Fibroblast of lung (primary cell): ENCODE measurements around the gene RABEPK. TPM values are rescaled to one million over a fixed set of nuclear protein-coding genes. Genes with fewer than 3 reads are reported as not detected.

Experiments used
- DNase-seq, 2 donors: peaks; one replicate each; pipeline versions ENCODE4 v3.0.0 to v3.0.0-alpha.2; 2010; ENCODE audit warnings: low read depth in 2 of 2
- H2AFZ ChIP-seq: 2 replicates; pipeline ENCODE4 v1.5.1; 2012; ENCODE audit warnings: low read length, control low read depth, inconsistent platforms
- H3K27ac ChIP-seq: 2 replicates; pipeline ENCODE4 v1.5.1; 2011; ENCODE audit warnings: low read length, control low read depth; ENCODE audit not compliant: insufficient read depth
- H3K27me3 ChIP-seq: 2 replicates; pipeline ENCODE4 v1.5.1; 2011; ENCODE audit warnings: mild to moderate bottlenecking, low read length; ENCODE audit not compliant: control insufficient read depth, insufficient read depth
- H3K36me3 ChIP-seq: 2 replicates; pipeline ENCODE4 v1.5.1; 2011; ENCODE audit warnings: low read length; ENCODE audit not compliant: control insufficient read depth, insufficient read depth
- H3K4me1 ChIP-seq: 2 replicates; pipeline ENCODE4 v1.5.1; 2011; ENCODE audit warnings: low read length; ENCODE audit not compliant: control insufficient read depth, insufficient read depth; ENCODE audit errors: extremely low read depth
- H3K4me2 ChIP-seq: 2 replicates; pipeline ENCODE4 v1.5.1; 2011; ENCODE audit warnings: low read length, control low read depth; ENCODE audit not compliant: insufficient read depth; ENCODE audit errors: extremely low read depth
- H3K4me3 ChIP-seq, 4 experiments: fragments of 200-600 bp in 1 of 4; sonication (generic) in 1 of 4; replicated peaks in 1 of 4; 2 replicates each; pipeline ENCODE4 v1.5.1; 2011 to 2016; ENCODE audit warnings: low read length in 4 of 4, low read depth in 3 of 4, mild to moderate bottlenecking in 3 of 4, control low read depth in 2 of 4, inconsistent platforms in 1 of 4, mixed read lengths in 1 of 4; ENCODE audit not compliant: insufficient read depth in 1 of 4; ENCODE audit errors: control extremely low read depth in 1 of 4
- H3K79me2 ChIP-seq: 2 replicates; pipeline ENCODE4 v1.5.1; 2012; ENCODE audit warnings: mild to moderate bottlenecking, low read length, inconsistent platforms; ENCODE audit not compliant: control insufficient read depth, insufficient read depth
- H3K9ac ChIP-seq: 2 replicates; pipeline ENCODE4 v1.5.1; 2011; ENCODE audit warnings: mild to moderate bottlenecking, low read length, control low read depth; ENCODE audit not compliant: insufficient read depth
- H3K9me3 ChIP-seq: 2 replicates; pipeline ENCODE4 v1.5.1; 2012; ENCODE audit warnings: low read depth, low read length; ENCODE audit not compliant: control insufficient read depth, insufficient read depth
- H4K20me1 ChIP-seq: 2 replicates; pipeline ENCODE4 v1.5.1; 2011; ENCODE audit warnings: low read length; ENCODE audit not compliant: control insufficient read depth, insufficient read depth; ENCODE audit errors: extremely low read depth
- CTCF ChIP-seq, 2 donors: IDR thresholded peaks in 1 of 2; conservative IDR thresholded peaks in 1 of 2; 1 replicate in 1 of 2; 2 replicates in 1 of 2; pipeline ENCODE4 v1.5.1; 2011 to 2012; ENCODE audit warnings: low read length in 2 of 2, control low read depth in 1 of 2, inconsistent platforms in 1 of 2, low read depth in 1 of 2, mild to moderate bottlenecking in 1 of 2
- EZH2 ChIP-seq: IDR thresholded peaks from 2 replicates; pipeline ENCODE4 v1.5.1; 2012; ENCODE audit warnings: low read length, control low read depth, mild to moderate bottlenecking; ENCODE audit errors: missing control alignments
- polyA plus RNA-seq, 2 donors: library from polyadenylated mRNA; depleted of rRNA in 1 of 2; stranded (reverse) in 1 of 2; unstranded in 1 of 2; fragments of >200 nt; gene quantifications; 2 replicates each; pipeline ENCODE4 v1.2.1, GENCODE V29; 2011 to 2012; ENCODE audit warnings: missing spikeins in 1 of 2
- total RNA-seq: library from RNA; depleted of rRNA; stranded (reverse); fragments of >200 nt; gene quantifications from 2 replicates; pipeline ENCODE4 v1.2.1, GENCODE V29; 2014

RABEPK gene
- total and polyA plus RNA-seq, 2 donors (not counting 1 experiment from before 2014, with no cell fraction given), result 29.8 to 37.3 TPM

GRCh38 chr9:125239631-125240597 is 39.6 kb downstream of the RABEPK start:
- H3K4me2 ChIP-seq, result peak overlapping the region; percentile 96
- peaks cover 13% of the 10 kb centered on the region for H3K4me1 ChIP-seq
- no peak for DNase-seq
- H3K9ac ChIP-seq, result peak overlapping the region; percentile 99
- peaks cover 26% of the 10 kb centered on the region for H3K36me3 ChIP-seq
- no peaks in the 10 kb centered on the region for H3K9me3 ChIP-seq
- H3K27ac ChIP-seq, result peak overlapping the region; percentile 98
- TF ChIP-seq EZH2 (no peak), CTCF (conservative IDR thresholded peaks at IDR 0.05 in 1 of 2, IDR thresholded peaks at IDR 0.05 in 1 of 2; ENCODE audit: low read depth in 1 of 2, low read length in 2 of 2) (no peak)
- no peak overlapping the region for H2AFZ ChIP-seq
- no peaks in the 10 kb centered on the region for H3K27me3 ChIP-seq
- peaks cover 14% of the 10 kb centered on the region for H4K20me1 ChIP-seq
- peaks cover 61% of the 10 kb centered on the region for H3K79me2 ChIP-seq
- H3K4me3 ChIP-seq, result peak overlapping the region; percentile 95 to 99 (median 98)

GRCh38 chr9:125240649-125240999 is 40.3 kb downstream of the RABEPK start:
- H3K27ac ChIP-seq, result peak overlapping the region; percentile 98
- no peaks in the 10 kb centered on the region for H3K27me3 ChIP-seq
- peaks cover 22% of the 10 kb centered on the region for H3K36me3 ChIP-seq
- H3K9ac ChIP-seq, result peak overlapping the region; percentile 99
- peak overlapping the region; percentile 96 for H3K4me2 ChIP-seq
- H3K4me3 ChIP-seq, result peak overlapping the region; percentile 95 to 99 (median 98)
- peaks cover 9% of the 10 kb centered on the region for H3K4me1 ChIP-seq
- H3K79me2 ChIP-seq, result peaks cover 55% of the 10 kb centered on the region
- TF ChIP-seq CTCF (conservative IDR thresholded peaks at IDR 0.05 in 1 of 2, IDR thresholded peaks at IDR 0.05 in 1 of 2; ENCODE audit: low read depth in 1 of 2, low read length in 2 of 2) (no peak), EZH2 (no peak)
- no peaks in the 10 kb centered on the region for H3K9me3 ChIP-seq
- peaks cover 14% of the 10 kb centered on the region for H4K20me1 ChIP-seq
- peak; percentile 28 to 29 for DNase-seq
- H2AFZ ChIP-seq, result no peak overlapping the region

DNA sequence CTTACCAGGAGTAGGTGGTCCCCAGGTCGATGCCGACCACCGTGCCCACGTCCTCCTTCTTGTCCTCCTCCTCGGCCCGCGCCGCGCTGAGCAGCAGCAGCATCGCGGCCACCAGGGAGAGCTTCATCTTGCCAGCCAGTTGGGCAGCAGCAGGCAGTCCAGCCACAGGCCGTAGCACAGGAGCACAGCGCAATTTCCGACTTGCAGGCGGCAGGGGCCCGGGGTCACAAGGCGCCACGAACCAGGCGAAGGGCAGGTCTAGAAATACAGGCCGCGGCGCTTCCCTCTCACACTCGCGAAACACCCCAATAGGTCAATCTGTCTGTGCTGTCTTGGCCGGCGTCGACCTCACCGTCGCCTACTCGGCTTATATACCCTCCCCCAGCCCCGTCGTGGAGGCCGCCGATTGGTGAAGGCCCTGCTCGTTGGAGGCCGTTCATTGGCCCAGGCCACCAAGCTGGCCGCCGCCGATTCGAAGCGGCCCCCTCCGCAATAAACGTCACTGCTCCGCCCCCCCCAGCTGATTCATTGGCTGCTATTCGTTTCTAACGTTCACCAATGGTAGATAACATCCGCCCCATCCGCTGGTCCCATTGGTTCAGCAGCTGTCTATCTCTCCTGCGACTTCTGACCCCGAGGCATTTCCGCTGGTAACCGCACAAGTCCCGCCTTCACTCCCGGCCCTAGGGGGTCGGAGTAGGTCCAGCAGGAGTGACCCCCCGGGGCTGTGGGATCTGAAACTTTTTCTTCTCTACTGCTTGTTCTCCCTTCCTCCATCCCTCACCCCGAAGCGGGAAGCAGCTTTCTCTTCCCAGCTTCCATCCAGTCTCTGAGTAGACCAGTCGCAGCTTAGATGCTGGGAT is 40.9 kb downstream of the RABEPK start, which contains the start of gene HSPA5:
TSS of gene HSPA5 (minus strand) at position 344 of the 863 bp plus-strand sequence. CDS start at position 127, 217 bp downstream.
- H3K36me3 ChIP-seq, result peaks cover 22% of the 10 kb centered on the region
- peaks cover 14% of the 10 kb centered on the region for H4K20me1 ChIP-seq
- H3K27me3 ChIP-seq, result no peaks in the 10 kb centered on the region
- H3K9ac ChIP-seq, result peak within 1 kb of the TSS; percentile 99
- H3K4me1 ChIP-seq, result peaks cover 5% of the 10 kb centered on the region
- H3K4me2 ChIP-seq, result peak within 1 kb of the TSS; percentile 96
- H3K27ac ChIP-seq, result peak within 1 kb of the TSS; percentile 98
- H2AFZ ChIP-seq, result peak within 1 kb of the TSS; percentile 15
- DNase-seq, result peak; percentile 99 to 100
- TF ChIP-seq CTCF (conservative IDR thresholded peaks at IDR 0.05 in 1 of 2, IDR thresholded peaks at IDR 0.05 in 1 of 2; ENCODE audit: low read depth in 1 of 2, low read length in 2 of 2) (peak in 1 of 2 donors; percentile 6), EZH2 (no peak)
- H3K4me3 ChIP-seq, result peak within 1 kb of the TSS; percentile 95 to 99 (median 98)
- H3K79me2 ChIP-seq, result peaks cover 49% of the 10 kb centered on the region
- no peaks in the 10 kb centered on the region for H3K9me3 ChIP-seq
